GM19468 (cell line): Measurements from ENCODE around the gene BCL11A.

Source experiments
- ATAC-seq: cut with Tn5 transposase; IDR thresholded peaks from one replicate; pipeline ENCODE4 v1.9.1; 2021; ENCODE audit warnings: mild to moderate bottlenecking, moderate library complexity, moderate number of reproducible peaks; ENCODE audit not compliant: unreplicated experiment; ENCODE audit errors: extremely low read depth

Gene BCL11A

DNA sequence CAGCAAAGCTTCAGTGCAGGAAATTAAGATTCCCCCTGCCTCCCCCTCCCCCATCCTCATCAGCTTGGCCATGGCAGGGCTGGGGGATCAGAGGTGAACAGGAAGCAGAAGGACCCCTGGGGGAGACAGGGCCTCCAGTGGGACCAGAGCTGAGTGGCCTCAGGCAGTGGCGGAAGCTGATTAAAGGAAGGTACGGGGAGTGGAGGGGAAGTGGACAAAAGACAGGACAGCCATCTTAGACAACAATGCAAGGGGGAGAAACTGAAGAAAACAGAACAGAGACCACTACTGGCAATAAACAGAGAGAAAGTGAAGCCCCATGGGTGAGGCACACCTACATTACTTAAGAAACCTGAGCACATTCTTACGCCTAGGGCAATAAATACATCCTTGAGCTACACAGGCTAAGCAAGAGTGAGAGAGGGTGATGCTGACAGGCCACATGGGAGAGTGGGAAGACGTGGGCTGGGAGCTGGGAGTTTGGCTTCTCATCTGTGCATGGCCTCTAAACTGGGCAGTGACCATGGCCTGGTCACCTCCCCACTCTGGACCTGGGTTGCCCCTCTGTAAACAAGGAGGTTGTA, 59.6 kb downstream of the BCL11A start:
- no peak for ATAC-seq

DNA sequence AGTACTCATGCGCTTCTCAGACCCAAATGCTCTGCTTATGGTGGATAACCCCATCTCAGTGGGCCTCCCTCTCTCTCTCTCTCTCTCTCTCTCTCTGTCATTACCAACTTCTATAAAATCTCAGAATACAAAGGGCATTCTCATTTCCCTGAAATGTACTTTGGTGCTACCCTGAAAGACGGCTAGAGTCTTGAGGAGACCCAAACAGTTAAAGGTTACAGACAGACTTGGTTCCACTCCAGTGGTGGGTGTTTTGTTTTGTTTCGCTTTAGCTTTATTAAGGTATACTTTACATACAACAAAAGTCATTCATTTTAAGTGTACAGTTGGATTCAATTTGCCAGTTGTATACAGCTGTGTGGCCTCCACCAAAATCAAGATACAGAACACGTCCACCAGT, 60.9 kb downstream of the BCL11A start:
- no peak for ATAC-seq

DNA sequence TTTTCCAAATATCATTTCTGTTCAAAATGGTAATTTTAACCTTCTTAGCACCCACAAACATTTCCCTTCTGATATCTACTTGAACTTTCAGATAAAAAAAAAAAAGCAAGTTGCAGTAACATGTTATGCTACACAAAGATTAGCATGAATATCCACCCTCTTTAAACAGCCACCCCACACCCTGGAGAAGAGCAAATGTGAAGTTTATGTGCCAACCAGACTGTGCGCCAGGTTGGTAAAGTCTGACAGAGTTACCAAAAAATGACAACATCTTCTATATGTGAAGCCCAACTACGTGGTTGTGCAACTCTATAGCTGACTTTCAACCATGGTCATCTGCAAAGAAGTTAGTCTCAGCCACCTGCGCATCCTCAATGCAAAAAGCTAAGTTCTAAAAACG, 62.6 kb downstream of the BCL11A start:
- ATAC-seq: no peak

DNA sequence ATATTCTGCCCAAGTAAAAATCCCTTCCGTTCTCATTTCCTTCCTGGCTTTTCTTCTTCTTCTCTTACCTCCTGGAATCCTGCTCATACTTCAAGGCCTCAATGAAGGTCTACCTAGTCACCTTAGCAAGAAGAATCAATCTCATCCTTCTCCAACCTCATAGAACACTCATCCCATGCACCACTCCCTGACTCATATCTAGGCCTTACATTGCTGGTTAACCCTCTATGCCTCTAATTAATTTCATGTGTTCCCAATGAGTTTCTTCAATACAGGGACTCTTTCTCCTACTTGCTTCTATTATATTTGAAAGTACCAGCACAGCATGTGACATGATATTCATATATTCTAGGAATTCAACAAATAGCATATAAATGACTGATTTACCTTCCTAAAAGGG, 63.0 kb downstream of the BCL11A start:
- no peak for ATAC-seq

DNA sequence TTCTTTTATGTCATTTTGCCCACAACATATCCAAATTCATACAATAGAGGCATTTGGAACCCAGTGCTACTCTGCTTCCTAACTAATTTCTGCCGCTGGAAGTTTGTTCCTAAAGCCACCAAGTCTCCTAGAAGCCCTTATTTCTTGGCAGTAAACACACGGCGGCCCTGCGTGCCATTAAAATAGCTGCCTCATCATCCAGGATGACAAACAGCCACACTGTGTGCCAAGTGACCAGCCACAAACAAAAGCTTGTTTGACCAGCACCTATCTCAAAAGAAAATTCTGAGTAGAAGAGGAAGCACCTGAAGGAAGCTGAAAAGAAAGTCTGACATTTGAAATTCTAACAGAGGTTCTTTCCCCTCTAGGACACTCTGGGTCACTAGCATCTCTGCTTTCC, 64.2 kb downstream of the BCL11A start:
- ATAC-seq: no peak

DNA sequence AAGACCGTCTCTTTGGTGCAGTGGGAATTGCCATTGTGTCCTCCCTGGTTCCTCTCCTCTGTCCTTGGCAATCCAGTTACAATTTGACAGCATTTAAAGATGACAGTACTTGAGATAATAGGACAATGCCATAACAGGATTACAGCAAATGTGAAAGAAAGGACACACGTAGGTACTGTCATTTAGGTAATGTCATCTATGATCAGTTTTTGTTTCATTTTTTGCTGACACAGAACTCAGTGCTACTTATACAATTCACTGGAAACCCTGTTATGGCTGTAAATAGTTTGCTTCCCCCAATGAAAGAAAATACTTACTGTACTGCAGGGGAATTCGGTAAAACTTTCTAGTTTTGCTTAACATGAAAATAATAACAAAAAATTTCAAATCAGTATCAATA, 65.2 kb downstream of the BCL11A start:
- ATAC-seq: no peak

DNA sequence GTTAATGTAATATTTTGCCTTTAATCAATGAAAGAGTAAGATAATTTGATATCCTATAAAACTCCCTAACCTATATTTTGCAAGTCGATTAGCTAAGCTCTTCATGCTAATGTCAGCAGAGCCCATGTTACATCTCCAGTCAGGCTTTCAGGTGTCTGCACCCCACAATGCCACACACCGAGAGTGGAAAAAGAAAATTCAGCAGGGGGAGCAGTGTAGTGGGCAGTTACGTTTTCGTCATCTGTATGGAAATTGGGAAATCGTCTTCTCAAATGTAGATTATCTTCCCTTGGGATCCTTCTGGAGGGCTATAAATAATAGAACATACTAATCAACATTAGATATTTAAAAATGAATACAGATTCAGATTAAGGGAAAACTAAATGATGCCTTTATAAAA, 66.3 kb downstream of the BCL11A start:
- no peak for ATAC-seq

DNA sequence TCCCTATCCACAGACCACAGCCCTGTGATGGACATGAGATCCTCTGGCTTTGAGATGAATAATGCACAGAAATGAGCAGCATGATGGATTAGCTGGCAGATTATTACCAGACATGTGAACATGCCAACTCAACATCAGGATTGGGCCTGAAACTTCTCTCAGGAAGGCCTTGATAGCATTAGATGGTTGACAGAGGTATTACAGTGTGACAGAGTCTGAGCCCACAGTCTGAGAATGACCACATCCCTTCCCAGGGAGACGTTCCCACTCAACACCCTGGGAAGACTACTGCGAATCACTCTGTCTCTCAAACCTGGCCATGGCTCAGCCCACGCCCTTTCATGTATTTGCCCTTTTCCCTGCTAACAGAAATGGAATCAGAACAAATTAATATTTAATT, 66.9 kb downstream of the BCL11A start:
- no peak for ATAC-seq

DNA sequence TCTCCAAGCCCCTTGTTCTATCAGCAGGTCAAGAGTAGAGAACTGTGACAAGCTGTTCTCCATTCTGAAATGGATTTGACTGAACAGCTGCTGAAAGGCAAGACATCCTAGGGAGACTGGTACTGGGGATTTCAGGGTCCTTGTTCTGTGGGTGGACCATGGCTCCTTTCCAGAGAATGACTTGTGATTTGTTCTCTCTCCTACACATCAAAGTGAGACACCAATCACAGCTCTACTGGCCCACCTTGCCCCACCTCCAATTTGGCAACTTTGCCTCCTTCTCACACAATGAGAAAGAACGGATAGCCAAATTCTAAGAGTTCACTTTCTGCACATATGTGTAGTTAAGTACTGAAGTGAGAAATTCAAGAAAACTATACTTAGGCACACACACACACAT, 67.4 kb downstream of the BCL11A start:
- ATAC-seq: no peak

DNA sequence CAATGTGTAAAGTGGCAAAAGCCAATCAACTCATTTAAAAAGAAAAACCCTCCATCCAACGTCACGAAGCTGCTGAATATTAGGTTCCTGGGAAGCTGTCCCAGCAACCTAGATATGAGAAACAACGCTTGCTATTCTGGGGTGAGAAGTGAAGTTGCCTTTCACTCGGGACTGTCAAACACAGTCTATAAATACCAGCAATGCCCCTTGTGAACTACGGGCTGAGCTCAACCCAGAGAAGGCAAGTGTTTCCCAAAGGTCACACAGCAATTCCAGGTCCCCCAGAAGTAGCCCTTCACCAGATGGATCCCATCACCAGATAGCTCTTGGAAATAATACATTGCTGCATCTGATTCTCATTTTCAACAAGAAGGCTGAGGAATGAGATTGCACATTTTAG, 67.9 kb downstream of the BCL11A start:
- ATAC-seq: no peak

DNA sequence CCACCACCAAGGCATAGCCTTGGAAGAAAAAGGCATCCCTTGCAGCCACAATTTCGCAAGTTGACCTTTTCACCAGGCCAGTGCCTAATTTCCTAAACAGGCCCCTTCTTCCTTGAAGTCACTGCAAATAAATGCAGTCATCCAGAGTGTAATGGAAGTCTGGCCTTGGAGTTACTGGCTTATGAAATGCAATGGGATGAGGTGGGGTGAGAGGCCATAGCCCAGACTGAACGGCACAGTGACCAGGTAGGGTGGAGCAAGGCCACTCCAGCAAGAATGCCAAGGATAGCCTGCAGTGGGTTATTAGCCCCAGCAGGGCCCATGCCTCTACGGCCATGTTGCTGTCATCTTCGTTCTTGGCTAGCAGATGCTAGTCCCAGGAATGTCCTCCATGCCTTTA, 68.4 kb downstream of the BCL11A start:
- no peak for ATAC-seq

DNA sequence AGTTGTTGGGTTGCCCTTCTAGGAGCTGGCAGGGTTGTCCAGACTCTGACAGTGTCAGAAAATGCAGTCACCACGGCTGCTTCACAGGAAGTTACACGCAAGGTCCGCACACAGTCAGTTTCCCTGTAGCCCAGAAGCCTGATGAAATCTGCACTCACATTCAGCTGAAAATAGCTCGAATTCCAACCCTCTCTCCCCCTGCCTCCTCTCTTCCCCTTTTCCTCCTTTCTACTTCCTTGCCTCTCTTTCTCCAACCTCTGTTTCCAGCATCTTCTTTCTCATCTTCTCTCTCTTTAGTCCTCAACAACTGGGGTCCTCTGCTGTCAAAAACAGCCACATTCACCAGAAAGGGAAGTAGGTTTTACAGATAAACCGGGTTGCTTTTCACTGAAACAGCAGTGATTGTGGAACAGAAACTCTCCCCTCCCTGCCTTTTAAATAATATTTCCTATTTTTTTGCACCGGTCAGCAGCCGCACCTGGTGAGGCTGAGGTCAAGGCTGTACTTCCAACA, 69.3 kb downstream of the BCL11A start:
- no peak for ATAC-seq

DNA sequence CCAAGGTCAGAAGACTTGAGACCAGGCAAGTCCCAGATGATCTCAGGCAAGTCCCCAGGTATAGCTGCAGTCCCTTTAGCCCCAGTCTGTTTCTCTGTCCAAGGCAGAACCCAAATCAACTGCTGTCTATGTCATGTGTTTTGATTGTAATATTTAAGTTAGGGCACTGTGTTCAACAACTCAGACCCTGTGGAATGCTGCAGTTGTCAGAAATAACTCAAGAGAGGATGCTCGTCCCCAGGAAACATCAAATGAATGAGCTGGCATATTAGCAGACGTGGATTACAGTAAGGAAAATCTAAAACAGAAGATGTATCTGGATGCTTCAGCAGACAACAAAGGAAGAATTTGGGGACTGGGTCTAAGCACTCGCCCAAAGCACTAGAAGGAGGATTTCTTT, 70.1 kb downstream of the BCL11A start:
- ATAC-seq: no peak

DNA sequence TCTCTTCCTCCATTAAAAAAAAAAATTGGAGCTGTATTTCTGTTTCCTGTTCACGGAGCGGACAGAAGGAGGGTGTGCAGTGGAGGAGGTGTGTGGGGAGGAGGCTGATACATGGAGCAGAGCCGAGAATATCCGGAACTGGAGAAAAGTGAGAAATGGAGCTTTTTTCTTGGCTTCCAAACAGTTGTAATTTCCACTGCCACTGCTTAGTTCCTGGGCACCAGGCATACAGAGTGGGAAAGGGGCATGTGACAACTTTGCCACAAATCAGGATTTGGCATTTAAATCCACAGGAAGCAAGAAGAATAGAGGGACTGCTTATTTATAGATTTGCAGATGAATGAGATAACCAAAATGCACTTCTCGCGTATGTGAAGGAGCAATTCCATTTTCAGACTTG, 71.2 kb downstream of the BCL11A start:
- ATAC-seq: no peak

DNA sequence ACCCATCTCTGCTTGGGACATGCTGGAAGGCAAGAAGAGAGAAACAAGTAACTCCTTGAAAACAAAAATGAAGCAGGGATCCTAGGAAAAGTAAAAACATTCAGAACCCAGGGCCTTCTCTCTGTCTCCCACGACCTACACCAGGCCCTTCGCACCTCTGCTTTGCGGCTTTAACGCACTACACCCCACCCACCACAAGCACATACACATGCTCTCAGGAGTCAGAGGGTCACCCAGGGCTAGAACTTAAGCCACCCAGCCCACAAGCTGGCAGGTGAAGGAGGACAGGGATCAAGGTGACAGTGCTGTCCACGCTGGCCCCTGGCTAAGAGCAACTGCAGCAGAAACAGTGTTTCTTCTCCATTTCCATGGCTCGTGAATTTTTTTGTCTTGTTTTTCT, 72.2 kb downstream of the BCL11A start:
- no peak for ATAC-seq

DNA sequence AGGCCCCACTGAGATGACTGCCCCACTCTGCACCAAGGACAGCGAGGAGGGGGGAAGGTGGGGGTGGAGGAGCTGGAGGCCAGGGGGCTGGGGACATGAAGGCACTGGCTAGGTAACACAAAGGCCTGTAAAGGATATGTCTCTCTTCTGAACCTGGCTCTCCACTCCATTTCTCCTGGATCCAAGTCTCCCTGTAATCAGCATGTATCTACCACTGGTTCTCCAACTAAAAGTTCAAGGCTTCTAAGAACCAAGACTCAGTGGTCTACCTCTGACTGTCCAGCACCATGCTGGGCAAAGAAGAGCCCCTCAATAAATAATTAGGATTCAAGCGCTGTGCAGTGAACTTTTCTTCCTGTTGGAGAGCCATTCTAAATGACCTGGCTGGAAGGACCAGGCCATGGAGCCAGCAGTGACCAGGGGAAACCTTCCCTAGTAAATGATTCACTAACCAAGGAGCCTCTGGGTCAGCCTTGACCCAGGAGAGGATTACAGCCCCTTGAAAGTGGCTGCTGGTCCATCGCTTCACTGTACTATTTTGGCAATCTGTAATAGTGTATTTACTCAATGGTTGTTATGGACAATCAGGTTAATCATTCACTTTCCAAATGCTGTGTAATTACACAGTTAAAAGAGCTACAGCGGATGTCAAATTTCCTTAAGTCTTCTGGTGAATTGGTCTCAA, 73.2 kb downstream of the BCL11A start:
- no peak for ATAC-seq

DNA sequence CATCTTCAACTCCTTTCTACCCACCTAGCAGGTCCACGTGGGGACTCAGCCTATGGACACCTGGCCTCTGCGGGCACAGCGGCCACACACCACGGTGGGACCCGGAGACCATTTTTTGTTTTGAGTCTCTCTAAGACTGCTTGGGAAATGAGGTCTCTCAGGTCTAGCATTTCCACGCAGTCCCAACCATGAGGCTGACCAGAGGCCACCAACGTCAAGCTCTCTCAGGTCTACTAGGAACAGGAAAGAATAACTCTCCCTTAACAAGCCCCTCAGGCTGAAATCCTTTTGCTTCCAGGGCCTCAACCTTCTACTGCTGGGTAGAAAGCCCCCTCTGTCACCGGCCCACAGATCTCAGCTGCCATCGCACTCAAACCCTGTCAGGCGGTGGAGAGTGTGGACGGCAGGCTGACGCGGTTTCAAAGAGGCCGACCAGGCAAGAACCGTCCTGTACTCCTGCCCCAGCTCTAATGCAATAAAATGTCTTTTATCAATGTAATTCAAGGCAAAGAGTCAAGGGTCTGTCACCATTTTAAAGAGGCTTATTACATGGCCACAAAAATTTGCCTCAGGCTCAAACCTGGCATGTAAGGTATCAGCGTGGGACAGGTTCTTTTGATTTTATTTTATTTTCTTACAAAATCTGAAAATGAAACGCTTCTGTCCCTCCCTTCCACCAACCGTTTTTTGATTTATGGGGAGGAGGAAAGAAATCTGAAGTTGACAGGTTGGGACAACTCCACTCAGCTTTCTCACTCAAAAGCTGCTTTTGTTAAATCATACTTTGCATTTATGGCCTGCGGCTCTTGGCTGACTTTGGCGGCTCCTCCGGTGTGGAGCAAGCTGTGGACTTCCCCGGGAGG, 74.0 kb downstream of the BCL11A start:
- ATAC-seq: no peak

DNA sequence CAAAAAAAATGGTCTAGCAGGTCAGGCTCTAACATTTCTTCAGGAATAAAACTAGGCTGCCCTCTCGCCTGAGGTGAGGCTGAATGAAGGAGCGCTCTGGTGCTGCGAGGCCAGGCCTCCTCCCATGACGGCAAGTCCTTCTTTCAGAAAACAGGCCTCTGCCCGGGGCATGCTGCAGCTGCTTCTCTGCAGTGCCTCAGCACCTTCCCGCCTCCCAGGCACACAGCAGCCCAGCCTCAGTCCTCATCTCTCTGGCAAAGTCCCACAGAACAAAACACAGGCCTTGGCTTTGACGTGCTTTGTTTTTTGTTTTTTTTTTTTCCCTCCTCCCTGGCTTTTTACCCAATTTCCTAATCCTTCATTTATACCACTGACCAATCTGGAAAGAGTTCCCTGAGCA, 74.8 kb downstream of the BCL11A start:
- no peak for ATAC-seq

DNA sequence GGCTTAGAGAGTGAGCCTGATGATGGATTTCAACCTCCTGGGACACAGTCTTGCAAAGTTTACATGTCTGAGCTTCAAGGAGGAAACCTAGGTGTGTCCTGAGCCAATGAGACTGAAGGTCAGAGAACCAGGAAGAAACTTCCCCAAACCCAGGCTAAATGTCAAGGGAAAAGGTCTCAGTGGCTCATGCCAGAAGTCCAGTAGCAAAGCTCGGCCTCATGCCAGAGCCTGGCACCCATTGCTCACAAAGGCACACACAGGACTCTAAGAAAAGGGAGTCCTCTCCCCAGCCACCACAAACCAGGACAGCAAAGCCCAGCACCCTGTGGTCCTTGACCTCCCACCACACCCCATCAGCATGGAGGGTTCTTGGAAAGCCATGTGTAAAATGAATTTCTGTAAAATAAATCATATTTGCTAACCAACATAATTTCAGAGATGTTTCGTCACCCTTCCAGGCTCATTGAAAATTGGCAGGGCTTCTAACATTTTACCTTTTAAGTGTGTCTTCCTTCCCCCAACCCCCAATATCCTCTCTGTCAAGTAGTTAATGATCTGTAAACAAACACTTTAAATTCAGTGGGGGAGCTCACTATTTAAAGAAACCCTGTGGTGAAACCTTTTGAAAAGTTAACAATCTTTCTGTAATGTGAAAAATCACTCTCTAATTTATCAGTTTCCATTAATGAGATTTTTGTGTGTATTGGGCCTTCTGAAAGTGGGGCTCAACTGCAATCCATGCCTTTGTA, 77.1 kb downstream of the BCL11A start:
- no peak for ATAC-seq

DNA sequence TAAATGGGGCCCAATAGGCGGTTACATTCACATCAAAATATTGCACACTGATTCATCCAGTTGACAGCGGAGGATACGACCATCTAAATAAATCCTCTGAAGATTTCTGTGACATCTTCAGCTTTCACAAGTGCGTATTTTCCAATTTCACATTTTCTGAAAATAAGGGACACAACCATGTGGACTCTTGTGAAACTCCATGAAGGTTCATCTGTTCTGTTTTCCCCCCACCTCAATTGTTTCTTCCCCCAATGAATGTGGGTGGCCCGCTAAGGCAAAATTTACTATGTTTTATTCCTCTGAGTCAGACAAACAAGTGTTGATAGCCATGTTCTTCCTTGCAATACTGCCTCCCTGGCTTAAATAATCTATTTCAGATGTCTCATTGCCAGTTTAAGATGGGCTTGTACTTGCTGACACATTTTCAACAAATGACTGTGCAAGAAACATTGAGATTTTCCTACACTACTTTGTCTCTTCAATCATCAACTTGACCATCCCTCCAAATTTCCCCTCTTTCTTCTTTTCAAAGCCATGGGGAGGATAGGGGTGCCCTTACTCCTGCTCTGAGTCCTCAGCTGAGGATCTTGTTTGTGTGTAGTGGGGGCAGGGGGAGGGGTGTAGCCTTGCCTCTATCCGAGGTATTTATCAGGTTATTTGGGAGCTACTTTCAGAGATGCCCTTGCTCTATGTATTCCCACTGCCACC, 78.2 kb downstream of the BCL11A start:
- ATAC-seq: no peak
